HCT116 (cell line): ENCODE results near the gene SSU72. TPM values are rescaled to one million over a fixed set of nuclear protein-coding genes. Genes with fewer than 3 reads are reported as not detected.

ENCODE experiments used
- ATAC-seq: fragments of 200-7000 bp; cut with Tn5 transposase; 2 replicates; pipeline ENCODE4 v1.9.1; 2020; ENCODE audit warnings: mild to moderate bottlenecking, moderate library complexity
- BruUV-seq: library from RNA; stranded (reverse); fragments of 400-500 nt; replicated peaks from 2 replicates; lab custom pipeline; 2021; lab: Mats Ljungman, UMichigan
- CTCF ChIA-PET: fragments of 300-600 bp; sonication (Branson Sonifier 250); formaldehyde crosslinking; loops from one replicate; lab custom pipeline; 2021; ENCODE audit warnings: antibody characterized with exemption; lab: Charles Lee
- POLR2A ChIA-PET: fragments of 300-600, 350-600 bp; sonication (Branson Sonifier 250); formaldehyde crosslinking; loops from one replicate; lab custom pipeline; 2021; ENCODE audit warnings: antibody characterized with exemption; lab: Charles Lee
- RAD21 ChIA-PET, 2 experiments: fragments of 300-600 bp; sonication (Branson Sonifier 250); formaldehyde crosslinking; loops; one replicate each; lab custom pipeline; 2023; ENCODE audit warnings: low total read pairs in 2 of 2; ENCODE audit not compliant: uncharacterized antibody in 2 of 2, unreplicated experiment in 2 of 2, low non-redundant PET in 1 of 2; lab: Charles Lee
- DNase-seq: peaks from one replicate; pipeline ENCODE4 v3.0.0-alpha.2; 2010; ENCODE audit warnings: low read depth, low spot score
- H2AFZ ChIP-seq: fragments of 200-600 bp; shearing (Covaris generic), sonication (generic); 2 replicates; pipeline ENCODE4 v1.6.1; 2017; ENCODE audit warnings: low read depth, mixed run types, mixed read lengths, antibody characterized with exemption, low read length; ENCODE audit not compliant: poor library complexity, severe bottlenecking
- H3K27ac ChIP-seq: 2 replicates; pipeline ENCODE4 v1.5.1; 2012; ENCODE audit warnings: low read depth, low read length
- H3K27me3 ChIP-seq: fragments of 200-600 bp; sonication (generic); 2 replicates; pipeline ENCODE4 v1.6.1; 2016; ENCODE audit warnings: mixed run types, low read length, mixed read lengths; ENCODE audit not compliant: insufficient read depth
- H3K36me3 ChIP-seq, 2 experiments: fragments of 200-500 bp in 1 of 2; fragments of 200-600 bp in 1 of 2; sonication (Bioruptor generic) in 1 of 2; sonication (generic) in 1 of 2; 2 replicates each; pipeline versions ENCODE4 v1.5.1 to v1.6.1; 2014 to 2016; ENCODE audit warnings: low read length in 2 of 2, inconsistent platforms in 1 of 2, mixed read lengths in 1 of 2, mixed run types in 1 of 2; ENCODE audit not compliant: insufficient read depth in 2 of 2, control insufficient read depth in 1 of 2
- H3K4me1 ChIP-seq, 2 experiments: fragments of 200-600 bp in 1 of 2; sonication (generic) in 1 of 2; 2 replicates each; pipeline versions ENCODE4 v1.5.1 to v1.6.1; 2012 to 2017; ENCODE audit warnings: low read length in 2 of 2, inconsistent platforms in 1 of 2, mild to moderate bottlenecking in 1 of 2, mixed read lengths in 1 of 2, mixed run types in 1 of 2, moderate library complexity in 1 of 2; ENCODE audit not compliant: insufficient read depth in 2 of 2, control insufficient read depth in 1 of 2
- H3K4me2 ChIP-seq: fragments of 200-600 bp; sonication (generic); 2 replicates; pipeline ENCODE4 v1.6.1; 2017; ENCODE audit warnings: mixed run types, low read length, mixed read lengths
- H3K4me3 ChIP-seq, 2 experiments: fragments of 200-600 bp in 1 of 2; sonication (generic) in 1 of 2; replicated peaks in 1 of 2; 2 replicates each; pipeline ENCODE4 v1.5.1; 2011 to 2016; ENCODE audit warnings: low read length in 2 of 2, control low read depth in 1 of 2, low read depth in 1 of 2, mild to moderate bottlenecking in 1 of 2, mixed read lengths in 1 of 2, mixed run types in 1 of 2
- H3K79me2 ChIP-seq: fragments of 200-600 bp; sonication (generic); 2 replicates; pipeline ENCODE4 v1.6.1; 2017; ENCODE audit warnings: mild to moderate bottlenecking, mixed run types, low read length, moderate library complexity, mixed read lengths; ENCODE audit not compliant: insufficient read depth
- H3K9ac ChIP-seq: fragments of 200-600 bp; sonication (generic); 2 replicates; pipeline ENCODE4 v1.6.1; 2016; ENCODE audit warnings: low read length, mixed read lengths
- H3K9me2 ChIP-seq: fragments of 200-600 bp; sonication (generic), shearing (Covaris generic); 2 replicates; pipeline ENCODE4 v1.6.1; 2017; ENCODE audit warnings: mixed run types, mild to moderate bottlenecking, moderate library complexity; ENCODE audit not compliant: insufficient read depth
- H3K9me3 ChIP-seq, 2 experiments: fragments of 200-500 bp in 1 of 2; fragments of 200-600 bp in 1 of 2; sonication (Bioruptor generic) in 1 of 2; sonication (generic) in 1 of 2; 2 replicates each; pipeline ENCODE4 v1.6.1; 2014 to 2017; ENCODE audit warnings: low read length in 2 of 2, mixed read lengths in 2 of 2, inconsistent platforms in 1 of 2, low read depth in 1 of 2, mild to moderate bottlenecking in 1 of 2, mixed run types in 1 of 2, moderate library complexity in 1 of 2; ENCODE audit not compliant: control insufficient read depth in 1 of 2, insufficient read depth in 1 of 2
- H4K20me1 ChIP-seq: fragments of 200-600 bp; sonication (generic), shearing (Covaris generic); 2 replicates; pipeline ENCODE4 v1.6.1; 2017; ENCODE audit warnings: mixed run types, mild to moderate bottlenecking, moderate library complexity; ENCODE audit not compliant: insufficient read depth
- CBX3 ChIP-seq: IDR thresholded peaks from 2 replicates; pipeline ENCODE4 v1.6.1; 2012; ENCODE audit warnings: low read depth
- CEBPB ChIP-seq: IDR thresholded peaks from 2 replicates; pipeline ENCODE4 v1.6.1; 2012; ENCODE audit warnings: low read depth
- ELF1 ChIP-seq: IDR thresholded peaks from 2 replicates; pipeline ENCODE4 v1.6.1; 2012; ENCODE audit warnings: low read depth, borderline replicate concordance
- POLR2A ChIP-seq: IDR thresholded peaks from 2 replicates; pipeline ENCODE4 v1.7.0; 2011; ENCODE audit warnings: borderline replicate concordance; ENCODE audit not compliant: insufficient read depth, insufficient read length; ENCODE audit errors: extremely low read depth
- SIN3A ChIP-seq: IDR thresholded peaks from 2 replicates; pipeline ENCODE4 v1.6.1; 2012; ENCODE audit warnings: low read depth
- TCF7L2 ChIP-seq: IDR thresholded peaks from 2 replicates; pipeline ENCODE4 v1.7.0; 2011; ENCODE audit warnings: borderline replicate concordance, inconsistent platforms; ENCODE audit not compliant: insufficient read depth, insufficient read length; ENCODE audit errors: extremely low read depth
- YY1 ChIP-seq: IDR thresholded peaks from 2 replicates; pipeline ENCODE4 v1.6.1; 2011; ENCODE audit warnings: low read length, low read depth, moderate library complexity, mild to moderate bottlenecking; ENCODE audit not compliant: insufficient replicate concordance; ENCODE audit errors: extremely low read depth
- ZBTB33 ChIP-seq: IDR thresholded peaks from 2 replicates; pipeline ENCODE4 v1.6.1; 2011; ENCODE audit warnings: mild to moderate bottlenecking, low read length, moderate library complexity; ENCODE audit not compliant: insufficient replicate concordance; ENCODE audit errors: extremely low read depth
- ZFX ChIP-seq: fragments of 450-650 bp; IDR thresholded peaks from 2 replicates; pipeline ENCODE4 v1.6.1; 2017
- intact Hi-C: fragments of 100-400 bp; cut with micrococcal nuclease; formaldehyde crosslinking; loops from 2 replicates; pipeline ENCODE4 v1.10.0; 2022
- total RNA-seq: library from RNA; stranded (reverse); gene quantifications from one replicate; pipeline ENCODE4 v1.2.1, GENCODE V29; 2021; ENCODE audit not compliant: unreplicated experiment

The SSU72 gene
- total RNA-seq, 1 experiment from 2014 or later, result 134 TPM

DNA sequence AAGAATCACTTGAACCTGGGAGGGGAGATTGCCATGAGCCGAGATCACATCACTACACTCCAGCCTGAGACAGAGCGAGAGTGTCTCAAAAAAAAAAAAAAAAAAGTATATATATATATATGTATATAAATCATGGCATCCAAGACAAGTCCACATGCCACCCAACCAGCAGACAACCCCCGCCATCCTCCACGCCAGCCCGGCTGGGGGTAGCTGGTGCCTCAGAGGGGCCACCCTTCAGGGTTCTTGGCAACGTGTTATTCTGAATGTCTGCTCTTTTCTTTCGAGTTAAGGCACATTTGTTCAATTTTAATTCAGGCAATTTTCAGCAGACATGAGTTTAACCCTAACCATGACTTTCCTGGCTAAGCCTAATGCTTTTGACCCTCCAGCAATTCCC lies 24.6 kb downstream of the SSU72 start:
- H3K79me2 ChIP-seq, result peaks cover 30% of the 10 kb centered on the region; the same call in 1 of the 2 replicates
- H3K27me3 ChIP-seq, result no peaks in the 10 kb centered on the region
- H3K9ac ChIP-seq, result no peak overlapping the region
- H2AFZ ChIP-seq, result no peak overlapping the region
- intact Hi-C loops, result no loop called here
- ChIA-PET POLR2A (no interaction called here), RAD21 (no interaction called here), CTCF (no interaction called here)
- no peaks in the 10 kb centered on the region for H3K9me3 ChIP-seq
- H3K36me3 ChIP-seq, result peaks cover 0 to 2% of the 10 kb centered on the region in 2 experiments; a peak in 1 of 4 replicates
- no TSS peak for BruUV-seq
- H4K20me1 ChIP-seq, result no peaks in the 10 kb centered on the region
- no peak overlapping the region for H3K4me3 ChIP-seq
- H3K4me1 ChIP-seq, result peaks cover 0 to 7% of the 10 kb centered on the region in 2 experiments; a peak in 2 of 4 replicates
- no peak overlapping the region for H3K4me2 ChIP-seq
- ATAC-seq, result no peak
- DNase-seq, result no peak
- no peak for TF ChIP-seq YY1
- no peak for TF ChIP-seq ZBTB33
- TF ChIP-seq SIN3A, result no peak
- no peak for TF ChIP-seq CEBPB
- TF ChIP-seq POLR2A, result no peak
- TF ChIP-seq ELF1, result no peak
- TF ChIP-seq CBX3, result no peak
- TF ChIP-seq TCF7L2, result no peak
- TF ChIP-seq ZFX, result no peak
- H3K27ac ChIP-seq, result no peak overlapping the region
- no peaks in the 10 kb centered on the region for H3K9me2 ChIP-seq
